ENCODE results near the gene B3GALT2. TPM values are rescaled to one million over a fixed set of nuclear protein-coding genes. Genes with fewer than 3 reads are reported as not detected.
A peak's percentile ranks its signal among the peaks of the same experiment; 100 is the strongest.

The B3GALT2 gene
- total and polyA plus RNA-seq, 2 donors (not counting 3 experiments of a cell fraction or from before 2014, with no cell fraction given), result not detected

MicroRNA genes within 50 kb of the gene (microRNA counts, 767-probe panel; counts per million panel counts)
- 723 counts per million, percentile 96 among the panel's probes with 10 or more counts for microRNA hsa-miR-1278

Small RNA genes within 50 kb of the gene (microRNA-seq; reads per million reads assigned to microRNA genes)
- gene MIR1278 (ENCODE audit: borderline number of aligned reads, borderline replicate concordance), result not detected

Small RNA genes within 50 kb of the gene (small RNA-seq; reads per million reads assigned to genes)
- not detected for gene MIR1278 (ENCODE audit: insufficient read depth, insufficient read length, low read depth, low replicate concordance)

Other genes starting within 250 kb of the B3GALT2 start
- 45.6 and 50.8 TPM in 2 replicates for gene UCHL5, start 127.3 kb downstream of the B3GALT2 start, total RNA-seq
- 6.7 and 9.8 TPM in 2 replicates for gene UCHL5, start 127.3 kb downstream of the B3GALT2 start, polyA plus RNA-seq
- gene RO60, start 127.0 kb downstream of the B3GALT2 start, total RNA-seq, result 60.3 and 61.8 TPM in 2 replicates
- 10.9 and 11.1 TPM in 2 replicates for gene RO60, start 127.0 kb downstream of the B3GALT2 start, polyA plus RNA-seq
- gene GLRX2, start 81.2 kb downstream of the B3GALT2 start, total RNA-seq, result 21.5 and 22.2 TPM in 2 replicates
- gene GLRX2, start 81.2 kb downstream of the B3GALT2 start, polyA plus RNA-seq, result 8.1 and 13.1 TPM in 2 replicates
- gene CDC73, start 64.6 kb downstream of the B3GALT2 start, total RNA-seq, result 55.3 and 55.8 TPM in 2 replicates
- gene CDC73, start 64.6 kb downstream of the B3GALT2 start, polyA plus RNA-seq, result 5.7 and 9.9 TPM in 2 replicates

All from endothelial cell of umbilical vein (primary cell).